ENCODE data around the gene MEAK7. TPM values are rescaled to one million over a fixed set of nuclear protein-coding genes. Genes with fewer than 3 reads are reported as not detected.

Gene MEAK7
- total RNA-seq, 1 donor from 2014 or later = 23.1 TPM

DNA sequence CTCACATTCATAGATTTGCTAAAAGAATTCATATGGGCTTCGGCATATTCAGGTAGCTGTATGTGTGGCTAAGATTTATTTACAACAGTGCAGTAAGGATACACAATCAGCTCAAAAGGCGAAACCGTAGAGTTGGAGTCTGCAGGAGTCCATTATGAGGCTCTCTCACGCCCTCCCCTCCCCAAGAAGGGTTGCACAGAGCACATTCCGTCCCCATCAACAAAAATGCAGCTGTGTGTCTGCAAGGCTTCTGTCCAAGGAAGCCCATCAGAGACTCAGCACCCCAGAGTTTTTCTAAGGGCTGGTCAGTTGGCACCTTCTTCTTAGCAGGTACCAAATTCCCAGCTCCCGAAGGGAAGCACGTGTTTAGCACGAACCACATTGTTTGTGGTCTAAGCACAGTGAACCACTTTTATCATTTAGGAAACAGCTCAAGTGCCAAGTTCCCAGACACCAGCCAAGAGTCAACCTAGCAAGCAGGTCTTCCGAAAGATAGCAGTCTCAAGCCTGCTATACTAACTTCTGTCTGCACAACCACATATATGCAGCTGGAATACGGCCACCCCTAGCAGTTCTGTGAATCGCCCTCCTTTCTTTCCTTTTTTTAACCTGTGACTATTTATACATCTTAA lies 28.5 kb upstream of the MEAK7 start:
- TF ChIP-seq, protein P1, sequence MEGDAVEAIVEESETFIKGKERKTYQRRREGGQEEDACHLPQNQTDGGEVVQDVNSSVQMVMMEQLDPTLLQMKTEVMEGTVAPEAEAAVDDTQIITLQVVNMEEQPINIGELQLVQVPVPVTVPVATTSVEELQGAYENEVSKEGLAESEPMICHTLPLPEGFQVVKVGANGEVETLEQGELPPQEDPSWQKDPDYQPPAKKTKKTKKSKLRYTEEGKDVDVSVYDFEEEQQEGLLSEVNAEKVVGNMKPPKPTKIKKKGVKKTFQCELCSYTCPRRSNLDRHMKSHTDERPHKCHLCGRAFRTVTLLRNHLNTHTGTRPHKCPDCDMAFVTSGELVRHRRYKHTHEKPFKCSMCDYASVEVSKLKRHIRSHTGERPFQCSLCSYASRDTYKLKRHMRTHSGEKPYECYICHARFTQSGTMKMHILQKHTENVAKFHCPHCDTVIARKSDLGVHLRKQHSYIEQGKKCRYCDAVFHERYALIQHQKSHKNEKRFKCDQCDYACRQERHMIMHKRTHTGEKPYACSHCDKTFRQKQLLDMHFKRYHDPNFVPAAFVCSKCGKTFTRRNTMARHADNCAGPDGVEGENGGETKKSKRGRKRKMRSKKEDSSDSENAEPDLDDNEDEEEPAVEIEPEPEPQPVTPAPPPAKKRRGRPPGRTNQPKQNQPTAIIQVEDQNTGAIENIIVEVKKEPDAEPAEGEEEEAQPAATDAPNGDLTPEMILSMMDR (conservative IDR thresholded peaks at IDR 0.05; ENCODE audit: low read depth, low read length) = no peak
- no peak overlapping the region for H3K4me3 ChIP-seq (ENCODE audit: low read depth, low read length)
- DNase-seq (ENCODE audit: low read depth) = no peak

- DNase-seq (ENCODE audit: low read depth) = peak; percentile 94
- no peak overlapping the region for H3K4me3 ChIP-seq (ENCODE audit: low read depth, low read length)
- TF ChIP-seq, protein P1 (conservative IDR thresholded peaks at IDR 0.05; ENCODE audit: low read depth, low read length) = no peak
Measured at GRCh38 chr16:84532291-84532724, 27.8 kb upstream of the MEAK7 start.

- DNase-seq (ENCODE audit: low read depth) = peak; percentile 53
- TF ChIP-seq, protein P1 (conservative IDR thresholded peaks at IDR 0.05; ENCODE audit: low read depth, low read length) = no peak
- no peak overlapping the region for H3K4me3 ChIP-seq (ENCODE audit: low read depth, low read length)
Measured at GRCh38 chr16:84531671-84532111, 27.2 kb upstream of the MEAK7 start.

- no peak for DNase-seq (ENCODE audit: low read depth)
Measured at GRCh38 chr16:84530590-84530989, 26.1 kb upstream of the MEAK7 start.

DNA sequence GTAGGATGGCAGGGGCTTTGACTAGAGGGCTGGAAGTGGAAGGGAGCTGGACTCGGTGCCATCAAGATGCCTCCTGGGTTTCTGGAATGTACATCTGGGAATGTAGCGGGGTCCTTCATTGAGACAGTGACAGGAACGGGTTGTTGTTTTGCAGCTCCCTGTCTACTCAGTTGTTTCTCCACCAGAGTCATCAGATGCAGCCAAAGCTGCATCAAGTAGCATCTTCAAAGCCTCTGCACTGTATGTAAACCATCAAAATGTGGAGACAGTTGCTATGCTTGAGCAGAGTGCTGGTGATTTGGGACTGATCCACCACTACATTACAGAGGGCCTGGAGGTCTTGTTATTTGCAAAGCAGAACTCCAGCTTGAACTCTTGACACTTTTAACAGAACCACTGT lies 25.1 kb upstream of the MEAK7 start:
- TF ChIP-seq, protein P1 (conservative IDR thresholded peaks at IDR 0.05; ENCODE audit: low read depth, low read length) = no peak
- H3K4me3 ChIP-seq (ENCODE audit: low read depth, low read length) = no peak overlapping the region
- DNase-seq (ENCODE audit: low read depth) = no peak

More at GRCh38 chr16:84530590-84530989, 26.1 kb upstream of the MEAK7 start:
- H3K4me3 ChIP-seq (ENCODE audit: low read depth, low read length) = no peak overlapping the region
- TF ChIP-seq, protein P1 (conservative IDR thresholded peaks at IDR 0.05; ENCODE audit: low read depth, low read length) = no peak

- no peak for DNase-seq (ENCODE audit: low read depth)
- no peak overlapping the region for H3K4me3 ChIP-seq (ENCODE audit: low read depth, low read length)
- TF ChIP-seq, protein P1 (conservative IDR thresholded peaks at IDR 0.05; ENCODE audit: low read depth, low read length) = no peak
Measured at GRCh38 chr16:84528322-84528721, 23.9 kb upstream of the MEAK7 start.

Measured in epithelial cell of proximal tubule (primary cell).